ENCODE results near the gene SLC25A31.

DNA sequence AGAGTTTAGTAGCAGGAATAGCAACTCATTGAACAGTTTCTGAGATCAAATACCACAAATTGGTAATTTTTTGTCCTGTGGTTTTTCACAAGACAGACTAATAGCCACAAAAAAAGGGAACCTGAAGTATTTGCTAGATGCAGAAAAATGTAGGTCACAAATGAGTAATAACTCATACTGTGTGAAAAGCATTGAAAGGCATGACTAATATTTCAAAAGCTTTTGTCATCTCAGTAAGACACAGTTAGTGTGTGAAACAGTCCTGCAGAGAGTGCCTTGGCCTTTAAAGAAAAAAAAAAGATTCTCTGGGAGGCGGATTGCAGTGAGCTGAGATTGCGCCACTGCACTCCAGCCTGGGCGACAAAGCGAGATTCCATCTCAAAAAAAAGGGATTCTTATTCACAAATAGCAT is 31.4 kb upstream of the SLC25A31 start:
- TF ChIP-seq POLR2AphosphoS5 (IDR thresholded peaks at IDR 0.05; ENCODE audit: low read depth) (no peak), GABPA (IDR thresholded peaks at IDR 0.05; ENCODE audit: low read depth) (no peak)
